ENCODE data around the gene MPPED1.

GRCh38 chr22:43550672-43551071 lies 138.9 kb downstream of the MPPED1 start:
- TF ChIP-seq, protein P1, sequence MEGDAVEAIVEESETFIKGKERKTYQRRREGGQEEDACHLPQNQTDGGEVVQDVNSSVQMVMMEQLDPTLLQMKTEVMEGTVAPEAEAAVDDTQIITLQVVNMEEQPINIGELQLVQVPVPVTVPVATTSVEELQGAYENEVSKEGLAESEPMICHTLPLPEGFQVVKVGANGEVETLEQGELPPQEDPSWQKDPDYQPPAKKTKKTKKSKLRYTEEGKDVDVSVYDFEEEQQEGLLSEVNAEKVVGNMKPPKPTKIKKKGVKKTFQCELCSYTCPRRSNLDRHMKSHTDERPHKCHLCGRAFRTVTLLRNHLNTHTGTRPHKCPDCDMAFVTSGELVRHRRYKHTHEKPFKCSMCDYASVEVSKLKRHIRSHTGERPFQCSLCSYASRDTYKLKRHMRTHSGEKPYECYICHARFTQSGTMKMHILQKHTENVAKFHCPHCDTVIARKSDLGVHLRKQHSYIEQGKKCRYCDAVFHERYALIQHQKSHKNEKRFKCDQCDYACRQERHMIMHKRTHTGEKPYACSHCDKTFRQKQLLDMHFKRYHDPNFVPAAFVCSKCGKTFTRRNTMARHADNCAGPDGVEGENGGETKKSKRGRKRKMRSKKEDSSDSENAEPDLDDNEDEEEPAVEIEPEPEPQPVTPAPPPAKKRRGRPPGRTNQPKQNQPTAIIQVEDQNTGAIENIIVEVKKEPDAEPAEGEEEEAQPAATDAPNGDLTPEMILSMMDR (IDR thresholded peaks at IDR 0.05) = no peak
- no peak for TF ChIP-seq POLR2A (IDR thresholded peaks at IDR 0.05)
